Neutrophil (primary cell): ENCODE results near the gene CLASP1.

Source experiments
- H3K27ac ChIP-seq: fragments of 200-600 bp; sonication (generic); 2 replicates; pipeline ENCODE4 v1.5.1; 2016; ENCODE audit warnings: mild to moderate bottlenecking, moderate library complexity
- H3K27me3 ChIP-seq: fragments of 200-600 bp; sonication (generic); 2 replicates; pipeline ENCODE4 v1.6.0; 2016; ENCODE audit warnings: mild to moderate bottlenecking
- H3K36me3 ChIP-seq: fragments of 200-600 bp; sonication (generic); 2 replicates; pipeline ENCODE4 v1.5.1; 2017
- H3K4me1 ChIP-seq, 2 experiments: fragments of 200-600 bp in 1 of 2; sonication (generic) in 1 of 2; 1 replicate in 1 of 2; 2 replicates in 1 of 2; pipeline versions ENCODE4 v1.5.1 to v1.6.1; 2013 to 2016; ENCODE audit warnings: low read depth in 1 of 2, low read length in 1 of 2, mild to moderate bottlenecking in 1 of 2, moderate library complexity in 1 of 2; ENCODE audit not compliant: control insufficient read depth in 1 of 2, insufficient read depth in 1 of 2
- H3K4me3 ChIP-seq, 2 experiments: fragments of 200-600 bp in 1 of 2; sonication (generic) in 1 of 2; 1 replicate in 1 of 2; 2 replicates in 1 of 2; pipeline ENCODE4 v1.5.1; 2013 to 2016; ENCODE audit warnings: low read depth in 1 of 2, low read length in 1 of 2, mild to moderate bottlenecking in 1 of 2, moderate library complexity in 1 of 2
- H3K9me3 ChIP-seq: fragments of 200-600 bp; sonication (generic); 2 replicates; pipeline ENCODE4 v1.5.1; 2016
- CTCF ChIP-seq: fragments of 200-600 bp; sonication (generic); IDR thresholded peaks from 2 replicates; pipeline ENCODE4 v1.5.1; 2016; ENCODE audit warnings: antibody characterized with exemption

The CLASP1 gene

GRCh38 chr2:121666042-121666441 lies 16.8 kb upstream of the CLASP1 start:
- Histone ChIP-seq H3K4me1 (peaks cover 5 to 19% of the 10 kb centered on the region in 2 experiments), H3K9me3 (no peaks in the 10 kb centered on the region), H3K27ac (no peak overlapping the region), H3K27me3 (no peaks in the 10 kb centered on the region), H3K36me3 (peaks cover 4% of the 10 kb centered on the region), H3K4me3 (no peak overlapping the region)
- TF ChIP-seq CTCF = no peak

- no peak overlapping the region for H3K4me3 ChIP-seq
- no peaks in the 10 kb centered on the region for H3K27me3 ChIP-seq
- no peak for TF ChIP-seq CTCF
- H3K4me1 ChIP-seq = peaks cover 4 to 18% of the 10 kb centered on the region in 2 experiments
- peaks cover 4% of the 10 kb centered on the region for H3K36me3 ChIP-seq
- H3K27ac ChIP-seq = no peak overlapping the region
- no peaks in the 10 kb centered on the region for H3K9me3 ChIP-seq
Measured at GRCh38 chr2:121665504-121665903, 16.2 kb upstream of the CLASP1 start.

DNA sequence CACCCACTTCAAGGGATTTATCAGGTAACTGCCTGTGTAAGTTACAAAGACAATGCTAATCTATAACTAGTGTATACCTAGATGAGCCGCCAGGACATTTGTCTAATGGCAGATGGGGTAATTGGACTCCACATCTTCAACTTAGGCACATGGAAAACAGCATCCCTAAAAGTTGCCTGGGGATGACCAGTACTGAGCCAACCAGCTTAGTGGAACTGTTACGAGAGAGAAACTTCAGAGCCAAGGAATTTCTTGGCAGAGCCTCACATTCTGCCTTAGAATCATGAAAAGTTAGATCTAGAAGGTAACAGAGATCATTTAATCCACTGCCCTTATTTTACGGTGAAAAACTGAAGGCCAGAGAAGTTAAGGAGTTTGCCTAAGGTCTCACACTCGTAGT lies 15.5 kb upstream of the CLASP1 start:
- H3K36me3 ChIP-seq = peaks cover 4% of the 10 kb centered on the region
- H3K27ac ChIP-seq = no peak overlapping the region
- no peaks in the 10 kb centered on the region for H3K27me3 ChIP-seq
- no peak for TF ChIP-seq CTCF
- peaks cover 0 to 10% of the 10 kb centered on the region in 2 experiments for H3K4me1 ChIP-seq
- no peak overlapping the region for H3K4me3 ChIP-seq
- H3K9me3 ChIP-seq = no peaks in the 10 kb centered on the region

DNA sequence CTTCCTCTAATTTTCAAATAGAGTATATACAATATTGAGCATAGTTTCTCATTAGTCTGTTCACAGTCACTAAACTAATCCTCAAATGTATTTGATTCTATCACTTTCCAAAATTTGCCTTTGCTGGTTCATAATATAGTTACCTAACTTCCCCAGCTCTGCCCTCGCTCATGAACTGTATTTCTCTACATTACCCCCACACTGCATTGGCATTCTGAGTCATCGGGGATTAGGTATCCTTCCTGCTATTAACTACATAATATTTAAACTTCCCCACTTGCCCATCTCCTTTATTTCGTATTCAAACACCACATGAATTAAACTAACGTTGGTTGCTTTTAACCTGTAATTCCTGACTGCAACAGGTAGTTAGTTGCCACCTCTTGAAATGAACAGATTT lies 14.8 kb upstream of the CLASP1 start:
- Histone ChIP-seq H3K4me1 (peaks cover 0 to 8% of the 10 kb centered on the region in 2 experiments), H3K9me3 (no peaks in the 10 kb centered on the region), H3K36me3 (peaks cover 4% of the 10 kb centered on the region), H3K4me3 (no peak overlapping the region), H3K27me3 (no peaks in the 10 kb centered on the region), H3K27ac (no peak overlapping the region)
- TF ChIP-seq CTCF = no peak

- no peak for TF ChIP-seq CTCF
- Histone ChIP-seq H3K9me3 (no peaks in the 10 kb centered on the region), H3K4me1 (peaks cover 0 to 8% of the 10 kb centered on the region in 2 experiments)
Measured at GRCh38 chr2:121663434-121663833, 14.2 kb upstream of the CLASP1 start.

GRCh38 chr2:121662656-121663055 lies 13.4 kb upstream of the CLASP1 start:
- H3K9me3 ChIP-seq = no peaks in the 10 kb centered on the region
- H3K36me3 ChIP-seq = peaks cover 8% of the 10 kb centered on the region
- no peak overlapping the region for H3K27ac ChIP-seq
- H3K27me3 ChIP-seq = no peaks in the 10 kb centered on the region
- H3K4me3 ChIP-seq = no peak overlapping the region
- H3K4me1 ChIP-seq = peaks cover 0 to 8% of the 10 kb centered on the region in 2 experiments
- TF ChIP-seq CTCF = no peak

More at GRCh38 chr2:121663434-121663833, 14.2 kb upstream of the CLASP1 start:
- H3K36me3 ChIP-seq = peaks cover 8% of the 10 kb centered on the region
- H3K4me3 ChIP-seq = no peak overlapping the region
- no peak overlapping the region for H3K27ac ChIP-seq
- H3K27me3 ChIP-seq = no peaks in the 10 kb centered on the region
